Duodenal mucosa (tissue), 2 donors: ENCODE data around the gene ZNF692.
A peak's percentile ranks its signal among the peaks of the same experiment; 100 is the strongest.
"Not testable (repeated sequence)": the region's sequence is repeated elsewhere in the genome, so short reads cannot be mapped to it uniquely, and the experiment has no call there.

Experiments used
- H3K27ac ChIP-seq: one replicate; pipeline ENCODE4 v1.7.0; 2013; ENCODE audit warnings: low read depth, low read length
- H3K27me3 ChIP-seq, 2 donors: one replicate each; pipeline ENCODE4 v1.7.0; 2013; ENCODE audit warnings: low read length in 2 of 2, control low read depth in 1 of 2; ENCODE audit not compliant: insufficient read depth in 2 of 2, control insufficient read depth in 1 of 2
- H3K36me3 ChIP-seq, 2 donors: one replicate each; pipeline ENCODE4 v1.7.0; 2013; ENCODE audit warnings: low read length in 2 of 2, control low read depth in 1 of 2; ENCODE audit not compliant: insufficient read depth in 2 of 2, control insufficient read depth in 1 of 2
- H3K4me1 ChIP-seq, 2 donors: one replicate each; pipeline ENCODE4 v1.7.0; 2013; ENCODE audit warnings: low read length in 2 of 2, control low read depth in 1 of 2; ENCODE audit not compliant: insufficient read depth in 2 of 2, control insufficient read depth in 1 of 2
- H3K4me3 ChIP-seq, 2 donors: one replicate each; pipeline ENCODE4 v1.7.0; 2013; ENCODE audit warnings: low read length in 2 of 2, low read depth in 1 of 2
- H3K9ac ChIP-seq, 2 donors: one replicate each; pipeline ENCODE4 v1.7.0; 2013; ENCODE audit warnings: low read length in 2 of 2, low read depth in 1 of 2
- H3K9me3 ChIP-seq, 2 donors: one replicate each; pipeline ENCODE4 v1.7.0; 2013; ENCODE audit warnings: low read length in 2 of 2, control low read depth in 1 of 2; ENCODE audit not compliant: control insufficient read depth in 1 of 2

The ZNF692 gene

GRCh38 chr1:248810000-248810726 is 48.7 kb downstream of the ZNF692 start:
- H3K4me1 ChIP-seq, result peaks cover 29 to 30% of the 10 kb centered on the region in 2 donors
- H3K9me3 ChIP-seq, result no peaks in the 10 kb centered on the region
- H3K9ac ChIP-seq, result no peak overlapping the region
- no peak overlapping the region for H3K27ac ChIP-seq
- no peaks in the 10 kb centered on the region for H3K27me3 ChIP-seq
- no peak overlapping the region for H3K4me3 ChIP-seq
- H3K36me3 ChIP-seq, result peaks cover 21 to 44% of the 10 kb centered on the region in 2 donors

GRCh38 chr1:248808876-248809275 is 50.0 kb downstream of the ZNF692 start:
- H3K4me3 ChIP-seq, result no peak overlapping the region
- no peaks in the 10 kb centered on the region for H3K9me3 ChIP-seq
- peaks cover 11 to 31% of the 10 kb centered on the region in 2 donors for H3K36me3 ChIP-seq
- no peak overlapping the region for H3K9ac ChIP-seq
- H3K27me3 ChIP-seq, result no peaks in the 10 kb centered on the region
- no peak overlapping the region for H3K27ac ChIP-seq
- H3K4me1 ChIP-seq, result peaks cover 40% of the 10 kb centered on the region in 2 donors

GRCh38 chr1:248807067-248807737 is 51.7 kb downstream of the ZNF692 start:
- H3K27me3 ChIP-seq, result no peaks in the 10 kb centered on the region
- H3K9ac ChIP-seq, result no peak overlapping the region
- H3K9me3 ChIP-seq, result no peaks in the 10 kb centered on the region
- H3K4me3 ChIP-seq, result no peak overlapping the region
- H3K4me1 ChIP-seq, result peaks cover 44 to 45% of the 10 kb centered on the region in 2 donors
- H3K27ac ChIP-seq, result no peak overlapping the region
- H3K36me3 ChIP-seq, result peaks cover 4 to 14% of the 10 kb centered on the region in 2 donors

- H3K27me3 ChIP-seq, result no peaks in the 10 kb centered on the region
- no peak overlapping the region for H3K9ac ChIP-seq
- H3K9me3 ChIP-seq, result no peaks in the 10 kb centered on the region
- no peak overlapping the region for H3K4me3 ChIP-seq
- peaks cover 41 to 44% of the 10 kb centered on the region in 2 donors for H3K4me1 ChIP-seq
- H3K27ac ChIP-seq, result no peak overlapping the region
- peaks cover under 1 to 3% of the 10 kb centered on the region in 2 donors for H3K36me3 ChIP-seq
Measured at GRCh38 chr1:248805876-248806275, 53.0 kb downstream of the ZNF692 start.

- Histone ChIP-seq H3K9me3 (no peaks in the 10 kb centered on the region), H3K27me3 (no peaks in the 10 kb centered on the region), H3K4me1 (peaks cover 35 to 37% of the 10 kb centered on the region in 2 donors), H3K9ac (no peak overlapping the region), H3K4me3 (peak overlapping the region; percentile 34 to 35), H3K27ac (no peak overlapping the region), H3K36me3 (no peaks in the 10 kb centered on the region)
Measured at GRCh38 chr1:248804771-248805681, 53.9 kb downstream of the ZNF692 start.

DNA sequence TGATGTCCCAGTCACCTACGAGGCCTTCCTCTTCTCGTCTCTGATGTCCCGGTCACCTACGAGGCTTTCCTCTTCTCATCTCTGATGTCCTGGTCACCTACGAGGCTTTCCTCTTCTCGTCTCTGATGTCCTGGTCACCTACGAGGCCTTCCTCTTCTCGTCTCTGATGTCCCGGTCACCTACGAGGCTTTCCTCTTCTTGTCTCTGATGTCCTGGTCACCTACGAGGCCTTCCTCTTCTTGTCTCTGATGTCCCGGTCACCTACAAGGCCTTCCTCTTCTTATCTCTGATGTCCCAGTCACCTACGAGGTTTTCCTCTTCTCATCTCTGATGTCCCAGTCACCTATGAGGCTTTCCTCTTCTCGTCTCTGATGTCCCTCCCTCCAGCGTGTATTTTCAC is 55.4 kb downstream of the ZNF692 start:
- not testable (repeated sequence) for H3K27ac ChIP-seq, H3K9me3 ChIP-seq

DNA sequence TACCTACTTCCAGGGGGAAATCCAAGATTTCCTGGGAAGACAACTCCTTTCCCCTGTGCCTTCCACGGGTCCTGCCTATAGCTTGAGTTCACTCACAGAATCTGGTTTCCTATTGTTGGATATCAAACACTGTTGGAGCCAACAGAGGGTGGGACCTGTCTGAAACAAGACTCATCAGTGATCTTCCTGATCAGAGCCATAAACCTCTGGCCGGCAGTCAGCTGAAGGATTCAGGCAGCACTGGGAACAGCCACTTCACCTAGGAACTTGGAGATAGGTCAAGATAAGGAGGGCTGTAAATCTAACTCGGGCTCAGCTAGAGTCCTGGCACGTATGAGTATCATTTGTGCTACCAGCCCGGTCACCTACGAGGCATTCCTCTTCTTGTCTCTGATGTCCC is 56.4 kb downstream of the ZNF692 start:
- H3K9ac ChIP-seq, result no peak overlapping the region
- peaks cover 35 to 37% of the 10 kb centered on the region in 2 donors for H3K4me1 ChIP-seq
- H3K36me3 ChIP-seq, result no peaks in the 10 kb centered on the region
- no peaks in the 10 kb centered on the region for H3K9me3 ChIP-seq
- H3K27me3 ChIP-seq, result no peaks in the 10 kb centered on the region
- H3K4me3 ChIP-seq, result no peak overlapping the region
- no peak overlapping the region for H3K27ac ChIP-seq

More for the DNA sequence above, 55.4 kb downstream of the ZNF692 start:
- peaks cover 35 to 37% of the 10 kb centered on the region in 2 donors for H3K4me1 ChIP-seq
- H3K9ac ChIP-seq, H3K36me3 ChIP-seq, H3K27me3 ChIP-seq, H3K4me3 ChIP-seq: not testable (repeated sequence)

DNA sequence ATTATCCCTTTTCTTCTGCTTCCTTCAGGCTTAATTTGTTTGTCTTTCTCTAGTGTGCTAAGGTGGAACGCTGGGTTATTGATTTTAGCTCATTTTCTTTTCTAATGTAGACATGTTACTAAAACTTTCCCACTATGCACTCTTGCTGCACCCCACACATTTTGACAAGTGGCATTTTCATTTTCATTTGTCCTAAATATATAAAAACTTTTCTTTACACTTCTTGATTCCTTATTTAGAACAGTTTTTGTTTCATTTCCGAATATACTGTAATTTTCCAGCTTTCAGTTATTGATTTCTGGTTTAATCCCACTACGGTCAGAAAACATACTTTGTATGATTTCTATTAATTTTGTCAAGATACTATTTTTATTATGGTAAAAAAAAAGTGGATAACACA is 58.4 kb downstream of the ZNF692 start:
- H3K27ac ChIP-seq, result no peak overlapping the region
- peaks cover 20 to 21% of the 10 kb centered on the region in 2 donors for H3K4me1 ChIP-seq
- no peak overlapping the region for H3K4me3 ChIP-seq
- H3K9me3 ChIP-seq, result no peaks in the 10 kb centered on the region
- H3K9ac ChIP-seq, result no peak overlapping the region
- no peaks in the 10 kb centered on the region for H3K36me3 ChIP-seq
- H3K27me3 ChIP-seq, result no peaks in the 10 kb centered on the region
